ENCODE data around the gene FER.
"Not testable (repeated sequence)": the region's sequence is repeated elsewhere in the genome, so short reads cannot be mapped to it uniquely, and the experiment has no call there.

The FER gene

GRCh38 chr5:109164001-109164400 is 416.3 kb downstream of the FER start:
- H3K4me3 ChIP-seq (ENCODE audit: low read depth, low read length): no peak overlapping the region
- no peak for TF ChIP-seq CTCF (IDR thresholded peaks at IDR 0.05; ENCODE audit: low read depth, low read length, missing control alignments)
- DNase-seq (ENCODE audit: low read depth): no peak

DNA sequence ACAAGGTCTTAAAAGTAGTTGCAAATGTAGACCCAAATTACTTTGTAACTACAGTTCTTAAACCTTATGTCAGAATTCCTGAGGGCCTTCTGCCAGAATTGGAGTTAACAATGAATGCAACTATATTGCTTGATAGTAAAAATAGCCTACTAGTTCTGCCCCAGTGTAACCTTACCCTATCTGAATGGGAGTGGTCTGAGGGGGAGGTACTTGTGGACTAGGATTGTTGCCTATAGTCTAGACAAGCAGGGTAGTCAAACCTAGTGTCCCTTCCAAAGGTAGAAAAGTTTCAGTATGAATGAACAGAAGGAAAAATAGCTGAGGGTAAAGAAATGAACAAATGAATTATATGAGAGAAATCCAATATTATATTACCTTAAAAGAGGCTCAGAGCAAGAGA is 419.9 kb downstream of the FER start:
- no peak for TF ChIP-seq CTCF (IDR thresholded peaks at IDR 0.05; ENCODE audit: low read depth, low read length, missing control alignments)
- no peak for DNase-seq (ENCODE audit: low read depth)
- H3K4me3 ChIP-seq (ENCODE audit: low read depth, low read length): no peak overlapping the region

DNA sequence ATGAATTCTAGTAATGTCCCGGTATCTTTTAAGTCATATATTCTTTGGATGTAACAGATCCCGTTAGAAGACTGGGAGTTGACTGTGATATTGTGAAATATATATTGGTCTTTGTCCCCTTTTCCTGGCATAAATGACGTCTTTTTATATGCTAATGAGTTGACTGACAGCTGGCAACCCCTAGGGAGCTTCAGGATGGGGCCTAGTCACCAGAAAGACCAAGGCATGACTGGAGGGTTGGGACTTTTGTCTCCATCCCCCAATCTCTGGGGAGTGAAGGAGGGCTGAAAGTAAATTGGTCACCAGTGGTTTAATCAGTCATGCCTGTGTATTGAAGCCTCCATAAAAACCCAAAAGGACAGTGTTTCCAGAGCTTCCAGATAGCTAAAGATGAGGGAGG is 420.5 kb downstream of the FER start:
- no peak for DNase-seq (ENCODE audit: low read depth)
- TF ChIP-seq CTCF (IDR thresholded peaks at IDR 0.05; ENCODE audit: low read depth, low read length, missing control alignments): no peak
- H3K4me3 ChIP-seq (ENCODE audit: low read depth, low read length): no peak overlapping the region

DNA sequence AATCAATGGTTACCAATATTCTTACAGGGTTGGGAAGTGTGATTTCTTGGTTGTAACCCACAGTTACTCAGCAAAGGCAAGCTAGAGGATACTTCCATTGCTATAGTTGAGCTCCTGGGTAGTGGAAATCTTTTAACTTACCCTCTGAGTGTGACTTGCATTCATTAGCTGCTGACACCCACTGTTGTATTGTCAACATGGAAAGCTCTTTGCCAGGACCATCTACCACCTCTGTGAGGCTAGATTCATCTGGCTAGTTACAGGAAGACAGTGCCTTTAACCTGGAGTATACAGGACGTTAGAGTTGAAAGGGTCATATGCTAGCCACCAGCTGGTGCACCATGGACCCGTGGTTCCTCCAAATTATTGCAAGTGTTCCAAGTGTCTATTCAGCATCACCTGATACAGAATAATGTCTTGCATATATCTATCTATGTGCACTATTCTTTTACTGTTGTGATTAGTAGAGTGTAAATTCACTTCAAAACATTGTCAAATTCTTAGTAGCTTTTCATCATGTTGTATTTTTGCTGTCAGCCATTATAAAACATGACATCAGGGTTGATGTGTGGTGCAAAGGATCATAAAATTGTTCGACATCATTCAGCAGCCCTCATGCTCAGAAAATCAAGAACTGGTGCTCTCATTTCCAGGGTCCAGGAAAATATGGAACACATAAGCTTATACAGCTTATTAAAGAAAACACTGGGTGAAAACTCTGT is 423.1 kb downstream of the FER start:
- DNase-seq (ENCODE audit: low read depth): no peak
- H3K4me3 ChIP-seq (ENCODE audit: low read depth, low read length): no peak overlapping the region
- no peak for TF ChIP-seq CTCF (IDR thresholded peaks at IDR 0.05; ENCODE audit: low read depth, low read length, missing control alignments)

DNA sequence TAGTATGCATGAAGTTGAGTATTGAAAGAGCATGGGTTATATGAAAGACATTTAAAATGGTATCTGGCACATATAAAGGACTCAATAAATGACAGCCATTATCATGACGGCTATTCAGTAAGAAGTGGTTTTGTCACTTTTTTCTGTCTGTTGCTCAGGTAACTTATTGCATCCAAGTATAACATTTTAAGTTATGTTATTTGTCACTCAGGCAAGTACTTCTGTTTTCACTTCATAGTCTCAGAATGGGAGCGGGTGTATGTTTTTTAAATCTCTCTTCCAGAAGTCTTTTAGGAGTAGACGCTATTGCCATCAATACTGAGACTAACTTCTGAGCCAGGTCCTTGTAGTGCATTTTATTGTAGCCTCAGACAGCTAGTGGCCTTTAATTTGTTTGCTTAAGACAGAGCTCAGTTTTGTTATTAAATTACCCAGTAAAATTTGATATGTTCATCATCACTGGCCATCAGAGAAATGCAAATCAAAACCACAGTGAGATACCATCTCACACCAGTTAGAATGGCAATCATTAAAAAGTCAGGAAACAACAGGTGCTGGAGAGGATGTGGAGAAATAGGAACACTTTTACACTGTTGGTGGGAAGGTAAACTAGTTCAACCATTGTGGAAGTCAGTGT is 423.9 kb downstream of the FER start:
- not testable (repeated sequence) for DNase-seq (ENCODE audit: low read depth); H3K4me3 ChIP-seq (ENCODE audit: low read depth, low read length)

DNA sequence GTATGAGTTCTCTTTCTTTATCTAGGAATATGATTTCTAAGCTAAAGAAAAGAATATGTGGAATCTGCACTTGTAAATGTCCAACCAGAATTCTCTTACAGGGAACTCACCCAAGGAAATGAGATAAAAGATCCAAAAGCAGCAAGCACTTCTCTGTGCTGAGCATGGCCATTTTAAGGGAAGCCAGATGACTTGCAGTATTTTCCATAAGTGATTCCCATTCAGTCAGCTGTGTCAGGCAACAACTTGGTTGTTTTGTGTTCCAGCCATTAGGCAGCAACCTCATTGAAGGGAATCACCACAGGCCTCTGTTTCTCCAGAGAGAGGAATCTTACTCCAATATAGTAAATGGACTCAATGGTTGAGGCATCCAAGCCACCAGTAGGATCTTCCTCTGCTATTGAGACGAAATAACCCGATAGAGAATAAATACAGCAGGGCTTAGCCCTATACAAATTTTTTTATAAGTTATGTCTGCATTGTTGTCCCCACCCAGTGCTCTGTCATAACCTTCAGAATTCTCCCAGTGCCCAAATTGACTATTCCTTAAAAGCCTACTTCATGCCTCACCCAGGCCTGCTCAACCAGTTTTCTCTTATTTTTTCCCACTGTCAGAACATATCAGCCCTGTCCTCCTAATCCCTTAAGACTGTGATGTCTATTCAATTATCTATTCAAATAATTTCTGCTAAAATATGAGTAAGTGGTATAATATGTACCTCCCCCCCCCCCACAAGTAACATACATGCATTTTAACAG is 425.5 kb downstream of the FER start:
- no peak for DNase-seq (ENCODE audit: low read depth)
- no peak for TF ChIP-seq CTCF (IDR thresholded peaks at IDR 0.05; ENCODE audit: low read depth, low read length, missing control alignments)

GRCh38 chr5:109177227-109177626 is 429.5 kb downstream of the FER start:
- DNase-seq (ENCODE audit: low read depth): no peak
- no peak for TF ChIP-seq CTCF (IDR thresholded peaks at IDR 0.05; ENCODE audit: low read depth, low read length, missing control alignments)
- H3K4me3 ChIP-seq (ENCODE audit: low read depth, low read length): no peak overlapping the region

More for the DNA sequence above, 425.5 kb downstream of the FER start:
- no peak overlapping the region for H3K4me3 ChIP-seq (ENCODE audit: low read depth, low read length)
